ENCODE data around the gene RNF207. TPM values are rescaled to one million over a fixed set of nuclear protein-coding genes. Genes with fewer than 3 reads are reported as not detected.

Gene RNF207
- polyA plus RNA-seq, 1 donor from 2014 or later = 3.5 TPM

DNA sequence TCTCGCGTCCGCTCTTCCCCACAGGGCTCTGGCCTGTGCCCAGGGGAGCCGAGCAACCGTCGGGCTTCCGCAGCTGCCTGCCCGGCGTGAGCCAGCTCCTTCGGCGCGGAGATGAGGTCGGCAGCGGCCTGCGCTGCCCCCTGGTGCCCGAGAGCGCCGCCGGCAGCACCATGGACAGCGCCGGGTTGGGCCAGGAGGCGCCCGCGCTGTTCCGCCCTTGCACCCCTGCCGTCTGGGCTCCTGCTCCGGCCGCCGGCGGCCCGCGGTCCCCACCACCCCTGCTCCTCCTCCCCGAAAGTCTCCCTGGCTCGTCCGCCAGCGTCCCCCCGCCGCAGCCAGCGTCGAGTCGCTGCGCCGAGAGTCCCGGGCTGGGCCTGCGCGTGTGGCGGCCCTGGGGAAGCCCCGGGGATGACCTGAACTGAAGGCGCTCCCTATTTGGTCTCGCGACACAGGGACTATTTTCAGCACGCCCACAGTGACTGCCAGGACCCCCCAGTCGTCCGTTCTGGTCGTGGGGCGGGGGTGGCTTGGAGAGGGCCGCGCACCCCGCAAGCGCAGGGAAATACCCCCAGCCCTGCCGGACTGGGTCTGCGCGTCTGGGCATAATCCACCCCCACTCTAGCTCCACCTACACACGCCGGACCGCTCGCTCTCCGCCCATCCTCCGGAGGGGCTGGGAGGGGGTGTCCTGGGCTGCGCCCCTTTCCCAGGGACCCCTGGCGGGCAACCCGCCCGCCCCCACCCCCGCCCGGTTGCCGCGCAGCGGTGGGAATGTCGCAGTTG, 39.4 kb downstream of the RNF207 start:
- Histone ChIP-seq H3K9me2 (ENCODE audit: insufficient read depth, low read length) (no peaks in the 10 kb centered on the region), H2AFZ (ENCODE audit: low read depth, low read length) (no peak overlapping the region), H3K4me2 (ENCODE audit: low read length) (no peak overlapping the region), H3K9ac (ENCODE audit: low read length) (peak overlapping the region; percentile 60), H3K27me3 (ENCODE audit: insufficient read depth, low read depth, low read length) (peaks cover 62% of the 10 kb centered on the region), H3K27ac (ENCODE audit: low read length) (no peak overlapping the region), H3K36me3 (ENCODE audit: insufficient read depth, low read length) (no peaks in the 10 kb centered on the region), H3K9me3 (ENCODE audit: low read length) (no peaks in the 10 kb centered on the region), H3F3A (ENCODE audit: insufficient read depth, low read length, poor library complexity, severe bottlenecking) (no peaks in the 10 kb centered on the region), H4K20me1 (ENCODE audit: insufficient read depth) (no peaks in the 10 kb centered on the region), H3K79me2 (replicated peaks; ENCODE audit: insufficient read depth, low read length) (no peaks in the 10 kb centered on the region), H3K4me3 (ENCODE audit: low read length) (peak overlapping the region; percentile 68)
- TF ChIP-seq REST (IDR thresholded peaks at IDR 0.05; ENCODE audit: borderline replicate concordance) (peak; percentile 97), RAD21 (conservative IDR thresholded peaks at IDR 0.05) (peak; percentile 75), MXI1 (conservative IDR thresholded peaks at IDR 0.05; ENCODE audit: poor library complexity, severe bottlenecking) (peak; percentile 44), TAF1 (IDR thresholded peaks at IDR 0.05; ENCODE audit: low read depth) (no peak), SMC3 (conservative IDR thresholded peaks at IDR 0.05; ENCODE audit: poor library complexity) (peak; percentile 69), POLR2AphosphoS5 (IDR thresholded peaks at IDR 0.05) (peak; percentile 27), EZH2 (IDR thresholded peaks at IDR 0.05; ENCODE audit: borderline replicate concordance, insufficient read depth, low read length, poor library complexity, severe bottlenecking) (peak; percentile 68), EP300 (conservative IDR thresholded peaks at IDR 0.05; ENCODE audit: poor library complexity, severe bottlenecking) (no peak)
- TF ChIP-seq, protein P1, sequence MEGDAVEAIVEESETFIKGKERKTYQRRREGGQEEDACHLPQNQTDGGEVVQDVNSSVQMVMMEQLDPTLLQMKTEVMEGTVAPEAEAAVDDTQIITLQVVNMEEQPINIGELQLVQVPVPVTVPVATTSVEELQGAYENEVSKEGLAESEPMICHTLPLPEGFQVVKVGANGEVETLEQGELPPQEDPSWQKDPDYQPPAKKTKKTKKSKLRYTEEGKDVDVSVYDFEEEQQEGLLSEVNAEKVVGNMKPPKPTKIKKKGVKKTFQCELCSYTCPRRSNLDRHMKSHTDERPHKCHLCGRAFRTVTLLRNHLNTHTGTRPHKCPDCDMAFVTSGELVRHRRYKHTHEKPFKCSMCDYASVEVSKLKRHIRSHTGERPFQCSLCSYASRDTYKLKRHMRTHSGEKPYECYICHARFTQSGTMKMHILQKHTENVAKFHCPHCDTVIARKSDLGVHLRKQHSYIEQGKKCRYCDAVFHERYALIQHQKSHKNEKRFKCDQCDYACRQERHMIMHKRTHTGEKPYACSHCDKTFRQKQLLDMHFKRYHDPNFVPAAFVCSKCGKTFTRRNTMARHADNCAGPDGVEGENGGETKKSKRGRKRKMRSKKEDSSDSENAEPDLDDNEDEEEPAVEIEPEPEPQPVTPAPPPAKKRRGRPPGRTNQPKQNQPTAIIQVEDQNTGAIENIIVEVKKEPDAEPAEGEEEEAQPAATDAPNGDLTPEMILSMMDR (IDR thresholded peaks at IDR 0.05; ENCODE audit: poor library complexity, severe bottlenecking) = peak; percentile 79

GRCh38 chr1:6245869-6246496, 40.1 kb downstream of the RNF207 start:
- no peaks in the 10 kb centered on the region for H3K79me2 ChIP-seq (replicated peaks; ENCODE audit: insufficient read depth, low read length)
- no peaks in the 10 kb centered on the region for H4K20me1 ChIP-seq (ENCODE audit: insufficient read depth)
- H2AFZ ChIP-seq (ENCODE audit: low read depth, low read length) = no peak overlapping the region
- no peaks in the 10 kb centered on the region for H3K9me3 ChIP-seq (ENCODE audit: low read length)
- peaks cover 60% of the 10 kb centered on the region for H3K27me3 ChIP-seq (ENCODE audit: insufficient read depth, low read depth, low read length)
- H3K36me3 ChIP-seq (ENCODE audit: insufficient read depth, low read length) = no peaks in the 10 kb centered on the region
- H3K9me2 ChIP-seq (ENCODE audit: insufficient read depth, low read length) = no peaks in the 10 kb centered on the region
- H3K27ac ChIP-seq (ENCODE audit: low read length) = no peak overlapping the region
- H3K9ac ChIP-seq (ENCODE audit: low read length) = peak overlapping the region; percentile 60
- peak overlapping the region; percentile 68 for H3K4me3 ChIP-seq (ENCODE audit: low read length)
- H3K4me2 ChIP-seq (ENCODE audit: low read length) = peak overlapping the region; percentile 19
- no peak for TF ChIP-seq REST (IDR thresholded peaks at IDR 0.05; ENCODE audit: borderline replicate concordance)
- no peak for TF ChIP-seq POLR2AphosphoS5 (IDR thresholded peaks at IDR 0.05)
- no peak for TF ChIP-seq RAD21 (conservative IDR thresholded peaks at IDR 0.05)
- TF ChIP-seq TAF1 (IDR thresholded peaks at IDR 0.05; ENCODE audit: low read depth) = no peak
- no peak for TF ChIP-seq SMC3 (conservative IDR thresholded peaks at IDR 0.05; ENCODE audit: poor library complexity)
- no peak for TF ChIP-seq MXI1 (conservative IDR thresholded peaks at IDR 0.05; ENCODE audit: poor library complexity, severe bottlenecking)
- TF ChIP-seq, protein P1 (IDR thresholded peaks at IDR 0.05; ENCODE audit: poor library complexity, severe bottlenecking) = no peak
- no peak for TF ChIP-seq EZH2 (IDR thresholded peaks at IDR 0.05; ENCODE audit: borderline replicate concordance, insufficient read depth, low read length, poor library complexity, severe bottlenecking)
- TF ChIP-seq EP300 (conservative IDR thresholded peaks at IDR 0.05; ENCODE audit: poor library complexity, severe bottlenecking) = no peak
- H3F3A ChIP-seq (ENCODE audit: insufficient read depth, low read length, poor library complexity, severe bottlenecking) = no peaks in the 10 kb centered on the region
